ENCODE results near the gene PHF20. TPM values are rescaled to one million over a fixed set of nuclear protein-coding genes. Genes with fewer than 3 reads are reported as not detected.
"Not testable (repeated sequence)": the region's sequence is repeated elsewhere in the genome, so short reads cannot be mapped to it uniquely, and the experiment has no call there.

PHF20 gene
- total and polyA plus RNA-seq, 5 donors from 2014 or later, result 87.3 to 159 (median 102) TPM

GRCh38 chr20:35942243-35942642 lies 170.4 kb downstream of the PHF20 start:
- peaks cover 0 to 4% (median 1%) of the 10 kb centered on the region in 4 donors for H3K4me1 Mint-ChIP-seq
- H3K36me3 Mint-ChIP-seq, result peaks cover 38% of the 10 kb centered on the region
- ATAC-seq (ENCODE audit: low read depth in 2 of 2) (no peak), DNase-seq (no peak)
- H3K27me3 ChIP-seq (ENCODE audit: control insufficient read depth, insufficient read depth, low read length), result no peaks in the 10 kb centered on the region
- no peaks in the 10 kb centered on the region for H3K27me3 Mint-ChIP-seq
- no peaks in the 10 kb centered on the region for H3K9me3 Mint-ChIP-seq
- H3K4me3 ChIP-seq (ENCODE audit: low read depth, low read length), result no peak overlapping the region
- no peak overlapping the region for H3K4me3 Mint-ChIP-seq
- no peaks in the 10 kb centered on the region for H3K4me1 ChIP-seq (ENCODE audit: control insufficient read depth, insufficient read depth, low read length, poor library complexity, severe bottlenecking)
- no peak overlapping the region for H3K27ac ChIP-seq (ENCODE audit: insufficient read depth, low read length, poor library complexity, severe bottlenecking)
- H3K9me3 ChIP-seq (ENCODE audit: control insufficient read depth in 2 of 2, low read length in 2 of 2), result no peaks in the 10 kb centered on the region
- peaks cover 62% of the 10 kb centered on the region for H3K36me3 ChIP-seq (ENCODE audit: control insufficient read depth, insufficient read depth, low read length)
- H3K27ac Mint-ChIP-seq, result peak overlapping the region in 1 of 3 donors; percentile 78

- peak in 2 of 3 donors; percentile 24 to 66 for DNase-seq
- Histone ChIP-seq H3K27ac (ENCODE audit: insufficient read depth, low read length, poor library complexity, severe bottlenecking) (no peak overlapping the region), H3K27me3 (ENCODE audit: control insufficient read depth, insufficient read depth, low read length) (no peaks in the 10 kb centered on the region), H3K9me3 (ENCODE audit: control insufficient read depth in 2 of 2, low read length in 2 of 2) (no peaks in the 10 kb centered on the region), H3K36me3 (ENCODE audit: control insufficient read depth, insufficient read depth, low read length) (peaks cover 35% of the 10 kb centered on the region), H3K4me3 (ENCODE audit: low read depth, low read length) (no peak overlapping the region), H3K4me1 (ENCODE audit: control insufficient read depth, insufficient read depth, low read length, poor library complexity, severe bottlenecking) (peaks cover 13% of the 10 kb centered on the region)
- no peaks in the 10 kb centered on the region for H3K27me3 Mint-ChIP-seq
- peaks cover 17 to 35% (median 26%) of the 10 kb centered on the region in 4 donors for H3K4me1 Mint-ChIP-seq
- no peak overlapping the region for H3K4me3 Mint-ChIP-seq
- H3K9me3 Mint-ChIP-seq, result no peaks in the 10 kb centered on the region
- peak overlapping the region in 2 of 3 donors; percentile 44 to 89 for H3K27ac Mint-ChIP-seq
- peaks cover 24% of the 10 kb centered on the region for H3K36me3 Mint-ChIP-seq
- peak; percentile 52 to 60 for ATAC-seq (ENCODE audit: low read depth in 2 of 2)
Observed at GRCh38 chr20:35947489-35947888, 175.7 kb downstream of the PHF20 start.

GRCh38 chr20:35947907-35948306 lies 176.1 kb downstream of the PHF20 start:
- no peaks in the 10 kb centered on the region for H3K27me3 ChIP-seq (ENCODE audit: control insufficient read depth, insufficient read depth, low read length)
- H3K9me3 Mint-ChIP-seq, result no peaks in the 10 kb centered on the region
- H3K27ac Mint-ChIP-seq, result peak overlapping the region; percentile 36 to 89 (median 44)
- H3K4me1 Mint-ChIP-seq, result peaks cover 21 to 40% (median 30%) of the 10 kb centered on the region in 4 donors
- H3K4me3 Mint-ChIP-seq, result peak overlapping the region in 1 of 4 donors; percentile 36
- H3K36me3 ChIP-seq (ENCODE audit: control insufficient read depth, insufficient read depth, low read length), result peaks cover 34% of the 10 kb centered on the region
- no peak overlapping the region for H3K4me3 ChIP-seq (ENCODE audit: low read depth, low read length)
- DNase-seq (no peak), ATAC-seq (ENCODE audit: low read depth in 2 of 2) (no peak)
- no peak overlapping the region for H3K27ac ChIP-seq (ENCODE audit: insufficient read depth, low read length, poor library complexity, severe bottlenecking)
- H3K4me1 ChIP-seq (ENCODE audit: control insufficient read depth, insufficient read depth, low read length, poor library complexity, severe bottlenecking), result peaks cover 17% of the 10 kb centered on the region
- H3K9me3 ChIP-seq (ENCODE audit: control insufficient read depth in 2 of 2, low read length in 2 of 2), result no peaks in the 10 kb centered on the region
- no peaks in the 10 kb centered on the region for H3K27me3 Mint-ChIP-seq
- H3K36me3 Mint-ChIP-seq, result peaks cover 24% of the 10 kb centered on the region

GRCh38 chr20:35950093-35950492 lies 178.3 kb downstream of the PHF20 start:
- H3K27ac ChIP-seq (ENCODE audit: insufficient read depth, low read length, poor library complexity, severe bottlenecking), result no peak overlapping the region
- H3K4me3 ChIP-seq (ENCODE audit: low read depth, low read length), result no peak overlapping the region
- H3K36me3 ChIP-seq (ENCODE audit: control insufficient read depth, insufficient read depth, low read length), result peaks cover 19% of the 10 kb centered on the region
- H3K4me1 ChIP-seq (ENCODE audit: control insufficient read depth, insufficient read depth, low read length, poor library complexity, severe bottlenecking), result peaks cover 32% of the 10 kb centered on the region
- Mint-ChIP-seq H3K27ac (no peak overlapping the region), H3K4me1 (peaks cover 21 to 50% (median 35%) of the 10 kb centered on the region in 4 donors), H3K27me3 (peaks cover 8% of the 10 kb centered on the region), H3K36me3 (peaks cover 18% of the 10 kb centered on the region), H3K4me3 (no peak overlapping the region), H3K9me3 (no peaks in the 10 kb centered on the region)
- H3K9me3 ChIP-seq (ENCODE audit: control insufficient read depth in 2 of 2, low read length in 2 of 2), result no peaks in the 10 kb centered on the region
- H3K27me3 ChIP-seq (ENCODE audit: control insufficient read depth, insufficient read depth, low read length), result no peaks in the 10 kb centered on the region
- ATAC-seq (ENCODE audit: low read depth in 2 of 2) (no peak), DNase-seq (no peak)

GRCh38 chr20:35952080-35952479 lies 180.3 kb downstream of the PHF20 start:
- peaks cover 14% of the 10 kb centered on the region for H3K36me3 ChIP-seq (ENCODE audit: control insufficient read depth, insufficient read depth, low read length)
- DNase-seq; H3K27me3 ChIP-seq (ENCODE audit: control insufficient read depth, insufficient read depth, low read length); H3K9me3 ChIP-seq (ENCODE audit: control insufficient read depth in 2 of 2, low read length in 2 of 2); H3K27me3 Mint-ChIP-seq; H3K9me3 Mint-ChIP-seq; ATAC-seq (ENCODE audit: low read depth in 2 of 2): not testable (repeated sequence)
- peak overlapping the region; percentile 96 for H3K4me3 ChIP-seq (ENCODE audit: low read depth, low read length)
- peak overlapping the region; percentile 99 for H3K27ac ChIP-seq (ENCODE audit: insufficient read depth, low read length, poor library complexity, severe bottlenecking)
- H3K4me3 Mint-ChIP-seq, result peak overlapping the region; percentile 34 to 99 (median 91)
- peak overlapping the region in 2 of 3 donors; percentile 100 for H3K27ac Mint-ChIP-seq
- peaks cover 20 to 60% (median 37%) of the 10 kb centered on the region in 4 donors for H3K4me1 Mint-ChIP-seq
- peaks cover 36% of the 10 kb centered on the region for H3K4me1 ChIP-seq (ENCODE audit: control insufficient read depth, insufficient read depth, low read length, poor library complexity, severe bottlenecking)
- H3K36me3 Mint-ChIP-seq, result peaks cover 15% of the 10 kb centered on the region

- H3K4me1 ChIP-seq (ENCODE audit: control insufficient read depth, insufficient read depth, low read length, poor library complexity, severe bottlenecking), result peaks cover 36% of the 10 kb centered on the region
- H3K9me3 ChIP-seq (ENCODE audit: control insufficient read depth in 2 of 2, low read length in 2 of 2), result no peaks in the 10 kb centered on the region
- H3K36me3 ChIP-seq (ENCODE audit: control insufficient read depth, insufficient read depth, low read length), result peaks cover 8% of the 10 kb centered on the region
- peak overlapping the region; percentile 99 for H3K27ac ChIP-seq (ENCODE audit: insufficient read depth, low read length, poor library complexity, severe bottlenecking)
- peaks cover 9% of the 10 kb centered on the region for H3K36me3 Mint-ChIP-seq
- H3K27ac Mint-ChIP-seq, result peak overlapping the region; percentile 99 to 100 (median 100)
- no peaks in the 10 kb centered on the region for H3K9me3 Mint-ChIP-seq
- no peaks in the 10 kb centered on the region for H3K27me3 ChIP-seq (ENCODE audit: control insufficient read depth, insufficient read depth, low read length)
- H3K27me3 Mint-ChIP-seq, result peaks cover 8% of the 10 kb centered on the region
- peak overlapping the region; percentile 96 for H3K4me3 ChIP-seq (ENCODE audit: low read depth, low read length)
- ATAC-seq (ENCODE audit: low read depth in 2 of 2), result no peak
- H3K4me1 Mint-ChIP-seq, result peaks cover 15 to 59% (median 34%) of the 10 kb centered on the region in 4 donors
- peak overlapping the region; percentile 91 to 99 (median 99) for H3K4me3 Mint-ChIP-seq
- peak in 2 of 3 donors; percentile 7 to 33 for DNase-seq
Observed at GRCh38 chr20:35952480-35953386, 180.9 kb downstream of the PHF20 start.

- peak; percentile 66 to 85 (median 77) for DNase-seq
- H3K4me1 ChIP-seq (ENCODE audit: control insufficient read depth, insufficient read depth, low read length, poor library complexity, severe bottlenecking), result peaks cover 30% of the 10 kb centered on the region
Observed at GRCh38 chr20:35953387-35954199, 181.8 kb downstream of the PHF20 start.

More at GRCh38 chr20:35953387-35954199, 181.8 kb downstream of the PHF20 start:
- Mint-ChIP-seq H3K4me3 (peak overlapping the region; percentile 91 to 99 (median 99)), H3K4me1 (peaks cover 10 to 51% (median 26%) of the 10 kb centered on the region in 4 donors), H3K9me3 (no peaks in the 10 kb centered on the region), H3K27ac (peak overlapping the region; percentile 99 to 100 (median 100)), H3K36me3 (peaks cover 5% of the 10 kb centered on the region), H3K27me3 (peaks cover 8% of the 10 kb centered on the region)
- peaks cover 3% of the 10 kb centered on the region for H3K36me3 ChIP-seq (ENCODE audit: control insufficient read depth, insufficient read depth, low read length)
- peak overlapping the region; percentile 96 for H3K4me3 ChIP-seq (ENCODE audit: low read depth, low read length)
- H3K9me3 ChIP-seq (ENCODE audit: control insufficient read depth in 2 of 2, low read length in 2 of 2), result no peaks in the 10 kb centered on the region
- ATAC-seq (ENCODE audit: low read depth in 2 of 2), result peak; percentile 16 to 22
- H3K27me3 ChIP-seq (ENCODE audit: control insufficient read depth, insufficient read depth, low read length), result no peaks in the 10 kb centered on the region
- peak overlapping the region; percentile 99 for H3K27ac ChIP-seq (ENCODE audit: insufficient read depth, low read length, poor library complexity, severe bottlenecking)
